ENCODE results near the gene FTMT.
"Not testable (repeated sequence)": the region's sequence is repeated elsewhere in the genome, so short reads cannot be mapped to it uniquely, and the experiment has no call there.

FTMT gene

DNA sequence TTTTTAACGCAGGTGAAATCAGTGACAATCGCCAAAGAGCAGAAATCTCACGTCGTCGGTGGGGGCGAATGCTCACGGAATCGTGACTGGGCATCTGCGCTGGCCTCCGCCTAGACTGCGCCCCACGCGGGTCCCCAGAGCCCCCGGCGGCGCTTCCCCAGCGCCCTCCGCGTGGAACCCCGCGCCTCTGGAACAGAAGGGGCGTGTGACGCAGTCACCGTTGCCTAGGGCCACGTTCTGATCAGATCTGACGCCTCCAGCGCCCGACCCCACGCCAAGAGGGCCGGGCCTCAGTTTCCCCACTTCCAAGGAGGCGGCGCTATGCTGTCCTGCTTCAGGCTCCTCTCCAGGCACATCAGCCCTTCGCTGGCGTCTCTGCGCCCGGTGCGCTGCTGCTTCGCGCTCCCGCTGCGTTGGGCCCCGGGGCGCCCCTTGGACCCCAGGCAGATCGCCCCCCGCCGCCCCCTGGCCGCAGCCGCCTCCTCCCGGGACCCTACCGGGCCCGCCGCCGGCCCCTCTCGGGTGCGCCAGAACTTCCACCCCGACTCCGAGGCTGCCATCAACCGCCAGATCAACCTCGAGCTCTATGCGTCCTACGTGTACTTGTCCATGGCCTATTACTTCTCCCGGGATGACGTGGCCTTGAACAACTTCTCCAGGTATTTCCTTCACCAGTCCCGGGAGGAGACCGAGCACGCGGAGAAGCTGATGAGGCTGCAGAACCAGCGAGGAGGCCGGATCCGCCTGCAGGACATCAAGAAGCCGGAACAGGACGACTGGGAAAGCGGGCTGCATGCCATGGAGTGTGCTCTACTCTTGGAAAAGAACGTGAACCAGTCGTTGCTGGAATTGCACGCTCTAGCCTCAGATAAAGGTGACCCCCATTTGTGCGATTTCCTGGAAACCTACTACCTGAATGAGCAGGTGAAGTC lies at the start of gene FTMT:
TSS of gene FTMT (plus strand) at position 240 of the 932 bp plus-strand sequence. CDS start at position 322, 82 bp downstream.
- no peak for DNase-seq

DNA sequence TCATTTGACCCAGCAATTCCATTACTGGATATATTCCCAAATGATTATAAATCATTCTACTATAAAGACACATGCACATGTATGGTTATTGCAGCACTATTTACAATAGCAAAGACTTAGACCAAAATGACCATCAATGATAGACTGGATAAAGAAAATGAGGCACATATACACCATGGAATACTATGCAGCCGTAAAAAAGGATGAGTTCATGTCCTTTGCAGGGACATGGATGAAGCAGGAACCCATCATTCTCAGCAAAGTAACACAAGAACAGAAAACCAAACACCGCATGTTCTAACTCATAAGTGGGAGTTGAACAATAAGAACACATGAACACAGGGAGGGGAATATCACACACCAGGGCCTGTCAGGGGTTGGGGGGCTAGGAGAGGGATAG lies 46.4 kb upstream of the FTMT start:
- not testable (repeated sequence) for DNase-seq

DNA sequence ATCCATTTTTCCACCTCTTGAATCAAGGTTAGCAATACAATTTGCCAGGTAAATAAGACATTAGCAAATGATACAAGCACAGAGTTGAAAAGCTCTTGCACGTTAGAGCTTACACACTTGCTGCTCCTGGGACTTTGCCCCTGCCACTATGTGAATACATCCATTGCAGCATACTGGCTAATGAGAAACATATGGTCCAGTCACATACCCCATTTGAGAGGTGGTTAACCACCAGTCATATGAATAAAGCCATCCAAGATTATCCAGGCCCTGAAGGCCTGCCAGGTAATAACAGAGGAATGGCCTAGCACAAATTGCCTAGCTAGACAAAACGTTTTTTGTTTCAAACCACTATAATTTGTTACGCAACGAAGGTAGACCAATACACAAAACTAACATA lies 45.8 kb upstream of the FTMT start:
- DNase-seq = no peak

DNA sequence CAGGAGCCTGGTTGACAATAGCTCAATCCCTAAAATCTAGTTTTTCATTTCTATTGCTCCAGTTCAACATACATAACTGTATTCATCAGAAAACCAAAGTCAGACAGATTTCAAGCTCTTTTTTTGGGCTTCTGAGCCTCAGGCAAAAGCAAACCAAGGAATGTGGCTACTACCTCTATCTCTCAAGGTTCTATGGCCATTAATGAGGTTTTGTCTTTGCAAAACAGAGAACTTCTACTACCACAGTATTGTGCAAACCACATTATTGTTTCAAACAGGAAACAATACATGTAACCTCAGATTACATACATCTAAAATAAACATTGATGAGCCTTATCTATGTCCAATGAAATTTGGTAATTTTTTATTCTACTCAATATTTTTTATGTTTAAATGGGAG lies 35.5 kb upstream of the FTMT start:
- DNase-seq = no peak

DNA sequence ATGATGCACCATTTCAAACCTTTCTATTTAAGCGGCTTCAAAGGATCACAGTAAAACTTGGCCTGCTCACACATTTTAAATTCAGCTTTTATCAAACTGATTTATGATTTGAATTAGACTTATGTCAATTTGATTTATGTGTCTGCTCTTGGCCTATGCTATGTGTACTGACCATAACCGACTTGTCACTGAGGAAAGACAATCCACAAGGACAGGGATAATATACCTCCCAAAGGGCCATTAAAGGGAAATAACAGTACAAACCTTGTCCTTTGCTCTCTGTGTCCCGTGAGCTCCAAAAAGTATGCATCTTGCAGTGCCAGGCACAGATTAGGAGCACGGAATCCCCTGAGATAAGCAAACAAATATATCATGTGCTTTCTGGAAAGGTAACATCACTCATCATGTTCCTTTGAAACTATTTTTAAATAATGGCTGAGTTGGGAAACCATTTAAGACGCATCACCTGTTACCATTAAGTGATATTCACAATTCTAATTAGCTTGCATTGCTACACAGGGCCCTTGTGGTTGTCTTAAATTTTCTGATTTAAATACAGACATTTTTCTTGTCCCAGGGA lies 31.9 kb upstream of the FTMT start:
- DNase-seq = no peak

DNA sequence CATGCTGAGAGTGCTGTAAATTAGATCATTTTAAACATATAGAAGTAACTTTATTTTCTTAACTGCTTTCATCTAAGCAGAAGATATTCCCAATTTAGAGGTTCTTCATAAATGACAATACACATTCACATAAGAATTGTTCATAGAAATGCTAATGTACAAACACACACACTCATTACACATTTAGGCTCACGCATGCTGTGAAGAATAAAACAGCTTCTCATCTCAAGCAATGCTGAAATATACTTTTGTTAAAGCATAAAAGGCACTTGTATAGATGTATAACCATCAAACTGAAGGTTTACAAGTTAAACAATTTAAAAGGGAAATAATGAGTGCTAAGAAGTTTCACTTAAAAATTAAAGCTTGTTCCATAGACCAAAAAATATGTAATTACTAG lies 18.1 kb upstream of the FTMT start:
- no peak for DNase-seq

DNA sequence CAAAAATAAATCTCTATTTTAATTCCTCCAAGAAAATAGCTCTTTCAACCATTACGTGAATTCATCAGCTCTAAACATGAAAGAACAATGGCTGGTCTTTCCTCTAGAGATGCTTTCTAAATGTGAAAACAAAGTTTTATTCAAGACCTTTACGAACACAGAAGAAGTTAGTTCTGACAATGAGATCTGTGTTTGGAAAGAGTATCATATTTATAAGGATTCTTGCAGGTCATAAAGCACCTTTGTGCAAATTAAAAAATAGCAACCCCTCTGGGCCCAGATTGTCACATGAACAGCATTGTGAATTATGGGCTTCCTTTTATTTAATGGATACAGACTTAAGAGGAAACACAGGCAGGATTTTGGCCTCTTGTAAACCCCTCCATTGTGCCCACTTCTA lies 17.7 kb upstream of the FTMT start:
- DNase-seq = no peak

DNA sequence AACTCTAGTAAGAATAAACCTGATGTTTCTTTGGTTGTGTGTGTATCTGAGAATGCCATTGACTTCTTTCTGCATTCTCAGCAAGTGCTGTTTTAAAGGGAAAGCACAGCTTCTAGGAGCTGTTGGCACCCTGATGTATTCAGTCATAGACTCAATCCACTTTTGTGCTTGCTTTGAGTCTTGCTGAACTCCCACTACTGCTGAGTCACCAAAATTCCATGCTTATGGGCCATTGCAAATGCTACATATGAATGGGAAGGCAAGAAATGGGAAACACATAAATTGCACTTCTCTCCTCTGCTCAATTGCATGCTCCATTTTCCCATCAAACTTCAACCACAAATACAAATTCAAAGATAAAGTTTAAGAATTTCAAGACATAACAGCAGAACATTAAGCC lies 9.8 kb upstream of the FTMT start:
- DNase-seq = no peak

DNA sequence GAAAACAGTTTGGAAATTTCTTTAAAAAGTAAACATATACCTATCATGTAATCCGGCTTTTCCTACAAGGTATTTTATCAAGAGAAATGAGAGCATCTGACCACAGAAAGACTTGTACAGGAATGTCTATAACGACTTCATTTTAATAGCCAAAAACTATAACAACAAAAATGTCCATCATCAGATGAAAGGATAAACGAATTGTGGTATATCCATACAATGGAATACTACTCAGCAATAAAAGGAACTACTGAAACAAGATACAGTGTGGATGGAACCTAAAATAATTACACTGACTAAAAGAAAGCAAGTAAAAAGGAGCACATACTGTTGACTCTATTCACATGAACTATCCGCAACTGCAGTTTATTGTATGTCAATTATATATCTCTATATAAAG lies 1.4 kb upstream of the FTMT start:
- DNase-seq = no peak

DNA sequence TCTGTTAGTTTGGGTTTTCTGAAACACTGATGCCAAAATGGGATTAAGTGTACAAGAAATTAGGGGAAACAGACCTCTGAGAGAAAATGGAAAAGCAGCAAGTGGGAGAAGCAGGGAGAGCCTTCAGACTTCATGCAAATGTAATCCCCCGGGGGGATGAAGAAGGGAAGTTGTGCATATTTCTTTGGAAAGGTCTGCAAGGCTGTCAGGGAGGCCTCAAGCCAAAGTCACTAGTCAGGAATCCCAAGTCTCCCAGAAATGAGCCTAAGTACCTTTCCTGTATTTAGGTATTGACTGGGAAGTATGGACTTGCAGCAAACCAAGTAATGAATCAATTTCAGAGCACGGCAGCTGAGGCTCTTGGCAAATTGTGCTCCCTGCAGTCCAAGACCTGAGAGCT lies 2.2 kb downstream of the FTMT start:
- no peak for DNase-seq

DNA sequence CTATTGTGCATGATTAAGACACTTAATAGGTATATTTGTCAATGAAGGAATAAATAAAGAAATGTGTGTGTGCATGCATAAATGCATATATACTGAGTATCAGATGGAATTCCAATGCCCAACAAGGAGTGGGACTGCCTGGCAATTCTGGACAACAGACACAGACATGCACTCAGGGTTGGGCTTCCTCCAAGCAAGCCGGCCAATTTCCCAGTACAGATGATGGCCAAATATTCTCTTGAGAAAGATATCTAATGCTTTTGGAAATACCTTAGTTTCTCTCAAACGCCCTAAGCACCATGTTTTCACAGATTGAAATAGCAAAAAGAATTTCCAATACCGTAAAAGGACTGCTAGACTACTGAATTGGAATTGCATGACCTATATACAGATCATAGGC lies 11.1 kb downstream of the FTMT start:
- no peak for DNase-seq

DNA sequence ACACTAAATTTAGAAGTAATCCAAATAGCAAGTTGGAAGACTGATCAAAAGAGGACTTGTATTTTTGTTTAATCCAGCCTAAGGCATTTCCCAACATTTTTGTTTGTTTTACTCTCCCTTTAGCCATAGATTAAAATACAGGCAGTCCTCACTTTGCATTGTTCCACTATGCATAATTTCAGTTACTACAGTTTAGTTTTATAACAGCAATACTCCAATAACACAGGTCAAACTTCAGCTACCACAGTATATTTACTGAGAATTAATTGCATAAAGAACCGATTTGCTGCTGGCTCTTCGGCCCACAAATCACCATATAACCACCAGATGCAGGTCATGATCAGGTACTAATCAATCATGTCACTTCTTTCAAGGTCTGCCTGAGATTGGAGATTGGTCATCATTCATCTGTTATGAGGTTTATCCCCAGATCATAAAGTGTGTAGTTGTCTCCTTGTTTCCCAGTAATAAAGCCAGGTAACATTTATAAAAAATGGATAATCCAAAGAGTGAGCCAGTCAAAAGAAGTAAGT lies 12.1 kb downstream of the FTMT start:
- DNase-seq = no peak

DNA sequence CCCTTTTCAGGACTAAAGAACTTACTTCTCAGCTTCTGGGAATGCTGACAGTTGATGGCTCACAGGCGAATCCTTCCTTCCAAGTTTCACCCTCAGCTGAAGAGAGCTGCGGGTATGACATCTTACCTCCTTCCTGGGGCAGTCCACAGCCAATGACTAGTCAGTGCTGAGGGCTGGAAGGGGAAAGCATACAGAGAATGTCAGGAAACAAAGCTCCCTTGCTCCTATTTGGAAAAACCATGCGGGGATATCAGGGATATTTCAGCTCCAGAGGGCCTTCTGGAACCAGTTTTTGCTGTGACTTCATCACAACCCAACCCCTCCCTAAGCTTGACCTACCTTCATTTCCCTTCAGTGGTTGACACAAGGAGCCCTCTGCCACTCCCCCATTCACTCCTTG lies 15.7 kb downstream of the FTMT start:
- no peak for DNase-seq

DNA sequence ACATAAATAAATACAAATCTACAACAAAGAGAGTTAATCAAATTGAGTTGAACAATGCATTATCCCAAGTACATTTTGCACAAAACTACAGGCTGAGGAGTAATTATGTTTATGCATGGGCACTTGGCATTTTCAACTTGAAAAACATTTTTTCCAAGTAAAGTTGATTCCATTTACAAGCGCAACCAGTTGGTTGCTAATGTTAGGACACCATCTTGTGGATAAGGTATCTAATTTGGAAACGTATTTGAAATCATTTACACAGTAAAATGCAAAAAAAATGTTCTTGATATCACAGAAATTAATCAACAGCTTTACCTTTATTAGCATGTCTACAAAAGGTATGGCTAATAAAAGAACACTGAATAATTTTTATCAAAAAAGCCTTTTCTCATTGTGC lies 18.8 kb downstream of the FTMT start:
- no peak for DNase-seq

DNA sequence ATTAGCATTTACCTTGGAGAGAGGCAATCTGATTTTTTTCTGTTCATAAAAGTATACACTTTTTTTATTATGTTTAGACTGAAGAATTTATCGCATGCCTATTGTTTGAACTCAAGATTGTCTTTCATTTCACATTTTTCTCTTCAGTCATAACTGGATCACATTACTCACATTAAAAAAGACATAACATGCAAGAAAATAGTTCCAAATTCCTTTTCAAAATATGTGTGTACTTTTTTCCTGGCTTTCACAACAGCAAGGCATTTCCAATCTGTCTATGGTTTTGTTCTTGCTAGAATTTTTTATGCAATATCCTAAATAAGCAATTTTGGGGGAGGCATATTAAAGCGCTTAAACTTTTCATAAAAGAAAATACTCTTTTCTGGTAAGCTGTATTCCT lies 21.2 kb downstream of the FTMT start:
- DNase-seq = no peak

DNA sequence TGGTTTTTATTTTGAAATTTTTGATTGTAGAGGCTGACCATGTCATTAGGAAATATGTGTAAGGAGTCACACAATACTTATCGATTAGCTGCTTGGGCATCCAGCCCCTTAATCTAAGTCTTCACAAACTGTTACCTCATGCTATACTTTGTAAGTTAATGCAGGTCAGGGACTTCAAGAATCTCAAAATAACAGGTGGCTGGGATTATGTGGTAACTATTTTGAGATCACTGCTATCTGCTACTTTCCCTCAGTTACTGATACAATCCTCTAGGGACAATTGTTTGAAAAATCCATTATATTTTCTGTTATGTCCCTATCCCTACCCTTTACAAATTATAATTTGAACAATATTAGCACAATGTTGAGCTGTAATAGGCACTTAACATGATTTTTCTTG lies 21.7 kb downstream of the FTMT start:
- DNase-seq = no peak

DNA sequence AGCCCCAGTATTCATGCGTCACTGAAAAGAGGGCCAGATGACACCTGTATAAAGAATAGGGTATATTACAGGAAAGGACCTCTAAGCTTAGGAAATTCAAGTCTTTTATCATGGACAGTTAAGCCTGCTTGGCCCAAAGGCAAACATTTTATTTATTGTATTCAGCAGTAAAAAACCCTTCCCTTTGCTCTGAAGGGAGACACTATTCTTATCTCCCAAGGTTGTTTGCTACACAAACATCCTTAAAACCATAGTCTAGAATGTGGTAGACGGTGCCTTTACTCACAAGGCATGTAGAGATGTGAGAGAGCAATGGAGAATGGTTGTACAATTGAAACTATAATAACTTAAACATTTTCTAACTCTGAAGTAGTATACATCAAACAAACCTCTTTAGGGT lies 33.9 kb downstream of the FTMT start:
- no peak for DNase-seq

DNA sequence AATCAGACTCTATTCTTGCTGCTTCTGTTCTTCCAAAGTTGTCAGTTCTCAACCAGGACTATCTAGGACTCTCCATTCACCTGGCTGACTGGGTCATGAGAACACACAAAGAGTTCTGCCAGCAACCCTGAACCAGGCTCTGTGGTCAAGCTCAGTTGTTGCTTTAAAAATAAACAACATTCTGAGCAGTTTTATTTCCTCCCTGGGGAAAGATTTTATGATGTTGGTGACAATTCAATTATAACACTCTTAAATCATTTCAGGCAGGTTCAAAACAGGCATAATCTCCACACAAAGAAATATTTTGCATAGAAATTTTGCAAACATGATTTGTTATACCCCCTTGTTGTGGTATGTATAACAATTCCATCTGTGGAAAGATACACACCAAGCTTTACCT lies 36.0 kb downstream of the FTMT start:
- DNase-seq = no peak

DNA sequence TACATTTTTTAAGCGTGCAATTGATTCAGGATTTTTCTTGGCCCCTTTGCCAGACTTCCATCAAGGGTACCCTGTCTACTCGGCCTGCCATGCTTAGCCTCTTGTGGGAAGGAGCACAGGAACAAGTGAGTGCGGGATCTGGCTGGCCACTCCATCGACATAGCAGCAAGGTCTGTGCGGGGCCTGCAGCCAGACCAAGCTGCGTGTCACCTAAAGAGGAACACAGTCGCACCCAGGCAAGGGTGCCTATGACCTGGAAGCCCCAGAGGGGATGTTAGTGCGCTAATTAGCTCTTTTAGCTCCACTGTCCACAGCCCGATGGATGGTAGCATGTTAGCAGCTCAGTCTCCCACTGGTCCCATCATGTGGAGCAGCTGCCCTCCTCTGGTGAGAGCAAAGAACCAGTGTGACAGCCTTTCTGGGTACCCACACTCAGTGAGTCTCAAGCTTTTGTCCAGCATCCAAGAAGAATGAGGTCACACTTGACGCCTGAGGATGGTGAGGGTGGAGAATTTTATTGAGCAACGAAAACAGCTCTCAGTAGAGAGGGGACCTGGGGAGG lies 38.7 kb downstream of the FTMT start:
- no peak for DNase-seq

DNA sequence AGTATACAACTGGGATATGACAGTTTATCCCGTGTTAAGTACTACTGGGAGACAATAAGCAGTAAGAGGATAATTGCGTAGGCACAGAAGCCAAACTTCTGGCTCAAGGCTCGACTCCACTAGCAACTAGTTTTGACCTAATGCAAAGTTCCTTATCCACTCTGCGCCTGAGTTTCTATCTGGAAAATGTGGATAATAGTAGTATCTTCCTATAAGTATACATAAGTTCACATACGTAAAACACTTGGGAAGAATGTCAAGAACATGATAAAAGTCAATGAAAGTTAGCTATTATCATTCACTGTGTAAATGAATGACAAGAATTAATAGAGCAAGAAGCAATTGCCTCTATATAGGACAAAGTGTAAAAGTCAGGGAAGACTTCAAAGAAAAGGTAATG lies 45.7 kb downstream of the FTMT start:
- DNase-seq = no peak

DNA sequence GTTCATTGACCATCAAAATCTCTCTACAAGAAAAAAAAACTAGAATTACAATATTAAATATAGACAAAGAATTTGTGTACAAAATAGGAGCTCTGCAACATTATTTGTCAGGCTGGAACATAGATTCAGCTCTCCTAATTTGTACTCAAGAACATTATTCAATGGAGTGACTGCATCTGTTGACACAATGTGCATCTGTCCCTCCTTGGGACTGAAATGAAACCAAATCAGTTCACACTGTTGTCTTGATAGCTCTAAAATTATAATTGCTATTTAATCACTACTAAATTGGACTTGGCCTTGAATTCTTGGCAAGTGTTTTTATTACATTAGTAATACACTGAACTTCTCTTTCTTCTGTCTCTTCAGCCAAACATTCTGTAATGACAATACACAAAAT lies 47.7 kb downstream of the FTMT start:
- DNase-seq = no peak

All from activated CD4-positive, alpha-beta T cell treated with anti-CD3 and anti-CD28 coated beads, Interleukin-2, Interleukin-6, amounts not matched to agents 100 ng/mL and 50 ng/mL, durations not matched to agents 16 hours and 8 hours (primary cell).